HepG2 (cell line): ENCODE data around the gene USP30. TPM values are rescaled to one million over a fixed set of nuclear protein-coding genes. Genes with fewer than 3 reads are reported as not detected.

ENCODE experiments used
- GATAD2A ChIP-seq: IDR thresholded peaks from 2 replicates; pipeline ENCODE4 v1.6.1; 2016
- KDM2A ChIP-seq: sonication (generic); formaldehyde crosslinking; IDR thresholded peaks from 2 replicates; pipeline ENCODE4 v1.4.0; 2020; ENCODE audit warnings: low read depth, missing genetic modification reagents, borderline replicate concordance
- NFKBIZ ChIP-seq: IDR thresholded peaks from 2 replicates; pipeline ENCODE4 v1.6.1; 2018; ENCODE audit warnings: missing genetic modification reagents, missing compliant biosample characterization
- RFXAP ChIP-seq: sonication (generic); formaldehyde crosslinking; IDR thresholded peaks from 2 replicates; pipeline ENCODE4 v1.4.0; 2020; ENCODE audit warnings: missing genetic modification reagents, borderline replicate concordance
- RORA ChIP-seq: sonication (generic); formaldehyde crosslinking; IDR thresholded peaks from 2 replicates; pipeline ENCODE4 v1.5.0; 2020; ENCODE audit warnings: mild to moderate bottlenecking, missing genetic modification reagents, moderate library complexity
- SMC3 ChIP-seq: IDR thresholded peaks from 2 replicates; pipeline ENCODE4 v1.6.1; 2011; ENCODE audit warnings: low read length, improper control_type of control experiment
- ZIK1 ChIP-seq: sonication (generic); formaldehyde crosslinking; IDR thresholded peaks from 2 replicates; pipeline ENCODE4 v1.5.0; 2020; ENCODE audit warnings: mild to moderate bottlenecking, low read depth, missing genetic modification reagents, borderline replicate concordance
- ZKSCAN5 ChIP-seq: sonication (generic); formaldehyde crosslinking; IDR thresholded peaks from 2 replicates; pipeline ENCODE4 v1.5.1; 2020; ENCODE audit warnings: mild to moderate bottlenecking, missing genetic modification reagents
- ZNF556 ChIP-seq: sonication (generic); formaldehyde crosslinking; IDR thresholded peaks from 2 replicates; pipeline ENCODE4 v1.4.0; 2020; ENCODE audit warnings: mild to moderate bottlenecking, missing genetic modification reagents, borderline replicate concordance
- polyA plus RNA-seq, 8 experiments: library from polyadenylated mRNA; depleted of rRNA in 3 of 8; stranded (reverse) in 7 of 8; unstranded in 1 of 8; fragments of >200 nt; fragmentation: Illumina TruSeq in 4 of 8; extraction: Trizol in 4 of 8; gene quantifications; 2 replicates each; pipeline versions ENCODE4 v1.2.1 to v1.2.3, GENCODE V29; 2011 to 2016; ENCODE audit warnings: low read depth in 4 of 8, missing spikeins in 1 of 8, mixed read lengths in 1 of 8; ENCODE audit not compliant: insufficient read depth in 1 of 8
- total RNA-seq, 5 experiments: library from RNA; depleted of rRNA; stranded (reverse); fragments of >200 nt; fragmentation: Illumina TruSeq; extraction: Trizol; gene quantifications; 2 replicates each; pipeline ENCODE4 v1.2.3, GENCODE V29; 2016; ENCODE audit warnings: low read depth in 1 of 5
- TF ChIP-seq, protein P1 (sequence below): sonication (generic); formaldehyde crosslinking; IDR thresholded peaks from one replicate; pipeline ENCODE4 v1.5.1; 2020; ENCODE audit warnings: mild to moderate bottlenecking, missing genetic modification reagents; ENCODE audit errors: not compliant biosample characterization
- TF ChIP-seq, protein P2 (sequence below): sonication (generic); formaldehyde crosslinking; IDR thresholded peaks from 2 replicates; pipeline ENCODE4 v1.4.0; 2020; ENCODE audit warnings: mild to moderate bottlenecking, missing genetic modification reagents
- TF ChIP-seq, protein P3 (sequence below): sonication (generic); formaldehyde crosslinking; IDR thresholded peaks from 2 replicates; pipeline ENCODE4 v1.4.0; 2020; ENCODE audit warnings: mild to moderate bottlenecking, missing genetic modification reagents, borderline replicate concordance
- TF ChIP-seq, protein P4 (sequence below): sonication (generic); formaldehyde crosslinking; IDR thresholded peaks from 2 replicates; pipeline ENCODE4 v1.4.0; 2020; ENCODE audit warnings: missing genetic modification reagents

The USP30 gene
- total and polyA plus RNA-seq, 2 of the 13 experiments (the other 11 are each of a cell fraction or from before 2014, with no cell fraction given): 11.2 to 20.8 TPM

DNA sequence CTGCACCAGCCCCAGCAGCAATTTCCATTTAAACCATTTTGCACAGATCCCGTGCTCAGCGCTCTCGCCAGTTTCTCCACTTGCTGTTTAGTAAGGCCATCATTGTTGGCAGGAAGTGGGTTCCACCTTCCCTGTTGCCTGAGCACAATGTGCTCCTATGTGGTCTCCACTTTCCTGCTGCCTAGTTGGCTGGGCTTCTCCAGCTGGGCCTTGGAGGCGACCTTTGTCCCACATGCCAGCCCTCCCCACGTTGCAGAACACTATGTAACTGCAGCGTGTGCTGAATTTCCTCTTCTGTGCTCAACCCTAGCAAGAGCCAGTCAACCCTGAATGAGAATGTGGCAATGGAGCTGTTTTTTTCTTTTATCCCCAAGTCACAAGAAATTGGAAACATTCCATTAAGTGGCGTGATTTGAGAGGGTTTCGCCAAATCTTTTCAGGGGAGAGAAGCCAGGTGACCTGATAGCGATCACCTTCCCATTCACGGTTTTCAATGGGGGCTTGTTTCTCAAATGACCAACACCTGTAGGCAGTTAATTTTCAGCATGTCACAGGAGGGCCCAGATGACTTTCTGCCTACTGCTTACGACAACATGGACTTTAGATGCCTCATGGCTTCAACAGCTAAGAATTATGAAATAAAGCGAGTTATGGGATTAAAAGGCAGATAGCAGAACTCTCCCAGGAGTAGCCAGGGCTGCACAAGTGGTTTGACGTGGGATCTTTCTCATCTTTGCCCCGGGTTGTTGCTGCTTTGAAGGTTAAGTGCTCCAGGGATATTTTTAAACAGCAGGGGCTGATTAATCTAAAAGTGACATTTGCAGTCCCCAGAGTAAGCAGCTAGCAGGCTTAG is 63.6 kb downstream of the USP30 start, which contains the start of gene ACACB (continued):
- TF ChIP-seq, protein P1, sequence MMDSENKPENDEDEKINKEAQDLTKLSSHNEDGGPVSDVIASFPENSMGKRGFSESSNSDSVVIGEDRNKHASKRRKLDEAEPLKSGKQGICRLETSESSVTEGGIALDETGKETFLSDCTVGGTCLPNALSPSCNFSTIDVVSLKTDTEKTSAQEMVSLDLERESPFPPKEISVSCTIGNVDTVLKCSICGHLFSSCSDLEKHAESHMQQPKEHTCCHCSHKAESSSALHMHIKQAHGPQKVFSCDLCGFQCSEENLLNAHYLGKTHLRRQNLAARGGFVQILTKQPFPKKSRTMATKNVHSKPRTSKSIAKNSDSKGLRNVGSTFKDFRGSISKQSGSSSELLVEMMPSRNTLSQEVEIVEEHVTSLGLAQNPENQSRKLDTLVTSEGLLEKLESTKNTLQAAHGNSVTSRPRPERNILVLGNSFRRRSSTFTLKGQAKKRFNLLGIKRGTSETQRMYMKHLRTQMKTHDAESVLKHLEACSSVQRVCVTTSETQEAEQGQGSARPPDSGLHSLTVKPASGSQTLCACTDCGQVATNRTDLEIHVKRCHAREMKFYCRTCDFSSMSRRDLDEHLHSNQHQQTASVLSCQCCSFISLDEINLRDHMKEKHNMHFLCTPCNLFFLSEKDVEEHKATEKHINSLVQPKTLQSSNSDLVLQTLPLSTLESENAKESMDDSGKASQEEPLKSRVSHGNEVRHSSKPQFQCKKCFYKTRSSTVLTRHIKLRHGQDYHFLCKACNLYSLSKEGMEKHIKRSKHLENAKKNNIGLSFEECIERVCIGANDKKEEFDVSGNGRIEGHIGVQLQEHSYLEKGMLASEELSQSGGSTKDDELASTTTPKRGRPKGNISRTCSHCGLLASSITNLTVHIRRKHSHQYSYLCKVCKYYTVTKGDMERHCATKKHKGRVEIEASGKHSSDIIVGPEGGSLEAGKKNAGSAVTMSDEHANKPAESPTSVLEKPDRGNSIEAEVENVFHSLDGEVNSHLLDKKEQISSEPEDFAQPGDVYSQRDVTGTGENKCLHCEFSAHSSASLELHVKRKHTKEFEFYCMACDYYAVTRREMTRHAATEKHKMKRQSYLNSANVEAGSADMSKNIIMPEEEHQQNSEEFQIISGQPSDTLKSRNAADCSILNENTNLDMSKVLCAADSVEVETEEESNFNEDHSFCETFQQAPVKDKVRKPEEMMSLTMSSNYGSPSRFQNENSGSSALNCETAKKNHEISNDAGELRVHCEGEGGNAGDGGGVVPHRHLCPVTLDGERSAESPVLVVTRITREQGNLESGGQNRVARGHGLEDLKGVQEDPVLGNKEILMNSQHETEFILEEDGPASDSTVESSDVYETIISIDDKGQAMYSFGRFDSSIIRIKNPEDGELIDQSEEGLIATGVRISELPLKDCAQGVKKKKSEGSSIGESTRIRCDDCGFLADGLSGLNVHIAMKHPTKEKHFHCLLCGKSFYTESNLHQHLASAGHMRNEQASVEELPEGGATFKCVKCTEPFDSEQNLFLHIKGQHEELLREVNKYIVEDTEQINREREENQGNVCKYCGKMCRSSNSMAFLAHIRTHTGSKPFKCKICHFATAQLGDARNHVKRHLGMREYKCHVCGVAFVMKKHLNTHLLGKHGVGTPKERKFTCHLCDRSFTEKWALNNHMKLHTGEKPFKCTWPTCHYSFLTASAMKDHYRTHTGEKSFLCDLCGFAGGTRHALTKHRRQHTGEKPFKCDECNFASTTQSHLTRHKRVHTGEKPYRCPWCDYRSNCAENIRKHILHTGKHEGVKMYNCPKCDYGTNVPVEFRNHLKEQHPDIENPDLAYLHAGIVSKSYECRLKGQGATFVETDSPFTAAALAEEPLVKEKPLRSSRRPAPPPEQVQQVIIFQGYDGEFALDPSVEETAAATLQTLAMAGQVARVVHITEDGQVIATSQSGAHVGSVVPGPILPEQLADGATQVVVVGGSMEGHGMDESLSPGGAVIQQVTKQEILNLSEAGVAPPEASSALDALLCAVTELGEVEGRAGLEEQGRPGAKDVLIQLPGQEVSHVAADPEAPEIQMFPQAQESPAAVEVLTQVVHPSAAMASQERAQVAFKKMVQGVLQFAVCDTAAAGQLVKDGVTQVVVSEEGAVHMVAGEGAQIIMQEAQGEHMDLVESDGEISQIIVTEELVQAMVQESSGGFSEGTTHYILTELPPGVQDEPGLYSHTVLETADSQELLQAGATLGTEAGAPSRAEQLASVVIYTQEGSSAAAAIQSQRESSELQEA (CRISPR knock-in tag): peak; percentile 71
- TF ChIP-seq NFKBIZ: no peak; the same call in 1 of the 2 replicates
- peak; percentile 90 for TF ChIP-seq GATAD2A (CRISPR knock-in tag)
- TF ChIP-seq RORA (CRISPR knock-in tag): no peak
- no peak for TF ChIP-seq SMC3
- TF ChIP-seq RFXAP (CRISPR knock-in tag): peak; percentile 74; the same call in 1 of the 2 replicates
- peak; percentile 79; the same call in 1 of the 2 replicates for TF ChIP-seq ZNF556
- TF ChIP-seq ZIK1 (CRISPR knock-in tag): no peak
- TF ChIP-seq ZKSCAN5 (CRISPR knock-in tag): no peak
- TF ChIP-seq, protein P2, sequence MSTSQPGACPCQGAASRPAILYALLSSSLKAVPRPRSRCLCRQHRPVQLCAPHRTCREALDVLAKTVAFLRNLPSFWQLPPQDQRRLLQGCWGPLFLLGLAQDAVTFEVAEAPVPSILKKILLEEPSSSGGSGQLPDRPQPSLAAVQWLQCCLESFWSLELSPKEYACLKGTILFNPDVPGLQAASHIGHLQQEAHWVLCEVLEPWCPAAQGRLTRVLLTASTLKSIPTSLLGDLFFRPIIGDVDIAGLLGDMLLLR: peak; percentile 44; the same call in 1 of the 2 replicates
- TF ChIP-seq, protein P3, sequence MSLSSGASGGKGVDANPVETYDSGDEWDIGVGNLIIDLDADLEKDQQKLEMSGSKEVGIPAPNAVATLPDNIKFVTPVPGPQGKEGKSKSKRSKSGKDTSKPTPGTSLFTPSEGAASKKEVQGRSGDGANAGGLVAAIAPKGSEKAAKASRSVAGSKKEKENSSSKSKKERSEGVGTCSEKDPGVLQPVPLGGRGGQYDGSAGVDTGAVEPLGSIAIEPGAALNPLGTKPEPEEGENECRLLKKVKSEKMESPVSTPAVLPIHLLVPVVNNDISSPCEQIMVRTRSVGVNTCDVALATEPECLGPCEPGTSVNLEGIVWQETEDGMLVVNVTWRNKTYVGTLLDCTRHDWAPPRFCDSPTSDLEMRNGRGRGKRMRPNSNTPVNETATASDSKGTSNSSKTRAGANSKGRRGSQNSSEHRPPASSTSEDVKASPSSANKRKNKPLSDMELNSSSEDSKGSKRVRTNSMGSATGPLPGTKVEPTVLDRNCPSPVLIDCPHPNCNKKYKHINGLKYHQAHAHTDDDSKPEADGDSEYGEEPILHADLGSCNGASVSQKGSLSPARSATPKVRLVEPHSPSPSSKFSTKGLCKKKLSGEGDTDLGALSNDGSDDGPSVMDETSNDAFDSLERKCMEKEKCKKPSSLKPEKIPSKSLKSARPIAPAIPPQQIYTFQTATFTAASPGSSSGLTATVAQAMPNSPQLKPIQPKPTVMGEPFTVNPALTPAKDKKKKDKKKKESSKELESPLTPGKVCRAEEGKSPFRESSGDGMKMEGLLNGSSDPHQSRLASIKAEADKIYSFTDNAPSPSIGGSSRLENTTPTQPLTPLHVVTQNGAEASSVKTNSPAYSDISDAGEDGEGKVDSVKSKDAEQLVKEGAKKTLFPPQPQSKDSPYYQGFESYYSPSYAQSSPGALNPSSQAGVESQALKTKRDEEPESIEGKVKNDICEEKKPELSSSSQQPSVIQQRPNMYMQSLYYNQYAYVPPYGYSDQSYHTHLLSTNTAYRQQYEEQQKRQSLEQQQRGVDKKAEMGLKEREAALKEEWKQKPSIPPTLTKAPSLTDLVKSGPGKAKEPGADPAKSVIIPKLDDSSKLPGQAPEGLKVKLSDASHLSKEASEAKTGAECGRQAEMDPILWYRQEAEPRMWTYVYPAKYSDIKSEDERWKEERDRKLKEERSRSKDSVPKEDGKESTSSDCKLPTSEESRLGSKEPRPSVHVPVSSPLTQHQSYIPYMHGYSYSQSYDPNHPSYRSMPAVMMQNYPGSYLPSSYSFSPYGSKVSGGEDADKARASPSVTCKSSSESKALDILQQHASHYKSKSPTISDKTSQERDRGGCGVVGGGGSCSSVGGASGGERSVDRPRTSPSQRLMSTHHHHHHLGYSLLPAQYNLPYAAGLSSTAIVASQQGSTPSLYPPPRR (CRISPR knock-in tag): peak; percentile 59; the same call in 1 of the 2 replicates
- TF ChIP-seq KDM2A (CRISPR knock-in tag): 0 out of 2 replicates have a peak, but pooled peaks have one; percentile 56
- TF ChIP-seq, protein P4, sequence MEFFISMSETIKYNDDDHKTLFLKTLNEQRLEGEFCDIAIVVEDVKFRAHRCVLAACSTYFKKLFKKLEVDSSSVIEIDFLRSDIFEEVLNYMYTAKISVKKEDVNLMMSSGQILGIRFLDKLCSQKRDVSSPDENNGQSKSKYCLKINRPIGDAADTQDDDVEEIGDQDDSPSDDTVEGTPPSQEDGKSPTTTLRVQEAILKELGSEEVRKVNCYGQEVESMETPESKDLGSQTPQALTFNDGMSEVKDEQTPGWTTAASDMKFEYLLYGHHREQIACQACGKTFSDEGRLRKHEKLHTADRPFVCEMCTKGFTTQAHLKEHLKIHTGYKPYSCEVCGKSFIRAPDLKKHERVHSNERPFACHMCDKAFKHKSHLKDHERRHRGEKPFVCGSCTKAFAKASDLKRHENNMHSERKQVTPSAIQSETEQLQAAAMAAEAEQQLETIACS (CRISPR knock-in tag): no peak
